HG03095 (cell line): ENCODE measurements around the gene KISS1.
"Not testable (repeated sequence)": the region's sequence is repeated elsewhere in the genome, so short reads cannot be mapped to it uniquely, and the experiment has no call there.

ENCODE experiments used
- ATAC-seq: cut with Tn5 transposase; IDR thresholded peaks from one replicate; pipeline ENCODE4 v1.9.1; 2021; ENCODE audit warnings: moderate library complexity; ENCODE audit not compliant: unreplicated experiment

The KISS1 gene

GRCh38 chr1:204196068-204196795, at the start of gene KISS1:
KISS1 (minus strand) TSS chr1:204196491; CDS start chr1:204192876, 3,615 bp downstream.
- no peak for ATAC-seq

- ATAC-seq: no peak
These were observed 46.6 kb upstream of the KISS1 start for GRCh38 chr1:204242920-204243319.

DNA sequence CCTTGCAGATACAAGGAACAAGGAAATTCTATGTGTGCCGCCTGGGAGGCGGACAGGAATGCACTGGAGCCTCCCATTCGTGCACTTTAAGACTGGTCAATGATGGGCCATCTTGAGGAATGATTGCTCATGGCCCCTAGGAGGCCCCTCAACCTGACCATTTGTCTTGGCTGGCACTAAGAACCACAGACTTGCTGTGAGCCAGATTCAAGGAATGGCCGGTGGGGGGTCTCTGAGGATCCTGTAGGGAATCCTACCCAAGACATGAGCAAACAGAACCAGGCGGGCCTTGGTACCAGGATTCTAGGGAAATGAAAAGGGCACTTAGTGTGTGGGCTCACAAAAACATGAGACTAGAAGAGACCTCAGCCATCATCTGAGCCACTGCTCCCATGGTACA, 45.6 kb upstream of the KISS1 start:
- no peak for ATAC-seq

- no peak for ATAC-seq
These were observed 44.8 kb upstream of the KISS1 start for GRCh38 chr1:204241050-204241449.

DNA sequence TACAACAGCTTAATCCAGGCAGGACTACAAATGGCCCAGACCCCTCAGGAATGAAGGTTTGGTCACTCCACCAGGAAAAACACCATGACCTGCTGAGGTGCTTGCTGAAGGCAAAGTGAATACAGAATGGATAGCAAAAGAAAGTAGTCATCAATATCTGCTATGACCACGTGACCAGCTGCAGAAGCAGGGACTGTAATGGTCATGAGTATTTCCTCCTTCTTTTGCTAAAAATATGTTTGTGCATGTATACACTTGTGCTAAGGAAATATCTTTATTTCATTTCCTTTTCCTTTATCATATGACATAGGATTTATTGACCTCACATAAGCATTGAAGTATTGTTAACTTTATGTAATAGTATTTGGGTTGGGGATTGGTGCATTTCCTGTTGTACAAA, 43.9 kb upstream of the KISS1 start:
- no peak for ATAC-seq

DNA sequence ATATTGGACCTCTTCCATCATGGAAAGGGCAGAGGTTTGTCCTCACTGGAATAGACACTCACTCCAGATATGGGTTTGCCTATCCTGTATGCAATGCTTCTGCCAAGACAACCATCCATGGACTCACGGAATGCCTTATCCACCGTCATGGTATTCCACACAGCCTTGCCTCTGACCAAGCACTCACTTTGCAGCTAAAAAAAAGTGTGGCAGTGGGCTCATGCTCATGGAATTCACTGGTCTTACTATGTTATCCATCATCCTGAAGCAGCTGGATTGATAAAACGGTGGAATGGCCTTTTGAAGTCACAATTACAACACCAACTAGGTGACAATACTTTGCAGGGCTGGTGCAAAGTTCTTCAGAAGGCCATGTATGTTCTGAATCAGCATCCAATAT, 43.1 kb upstream of the KISS1 start:
- ATAC-seq: not testable (repeated sequence)

DNA sequence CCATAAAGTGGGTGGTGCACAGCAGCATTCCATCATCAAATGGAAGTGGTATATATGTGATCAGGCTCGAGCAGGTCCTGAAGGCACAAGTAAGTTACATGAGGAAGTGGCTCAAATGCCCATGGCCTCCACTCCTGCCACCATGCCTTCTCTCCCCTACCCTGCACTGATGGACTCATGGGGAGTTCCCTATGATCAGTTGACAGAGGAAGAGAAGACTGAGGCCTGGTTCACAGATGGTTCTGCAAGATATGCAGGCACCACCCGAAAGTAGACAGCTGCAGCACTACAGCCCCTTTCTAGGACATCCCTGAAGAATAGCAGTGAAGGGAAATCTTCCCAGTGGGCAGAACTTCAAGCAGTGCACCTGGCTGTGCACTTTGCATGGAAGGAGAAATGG, 42.2 kb upstream of the KISS1 start:
- not testable (repeated sequence) for ATAC-seq

GRCh38 chr1:204237515-204237914, 41.2 kb upstream of the KISS1 start:
- not testable (repeated sequence) for ATAC-seq

DNA sequence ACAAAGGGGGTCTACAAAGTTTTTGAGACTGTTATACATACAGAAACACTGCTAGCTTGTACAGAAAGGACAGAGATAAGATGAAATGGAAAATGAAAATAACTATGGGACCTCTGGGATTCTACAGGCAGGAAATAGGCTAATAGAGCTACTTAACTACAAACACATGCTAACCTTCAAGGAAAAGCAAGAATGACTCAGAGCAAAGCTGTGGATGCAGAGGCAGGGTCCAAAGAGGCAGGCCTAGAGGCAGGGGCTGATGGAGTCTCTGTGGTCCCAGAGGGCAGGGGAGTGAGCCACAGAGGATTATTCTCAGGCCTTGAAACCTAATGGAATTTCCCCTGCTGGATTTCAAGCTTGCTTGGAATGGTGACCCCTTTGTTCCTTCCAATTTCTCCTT, 36.2 kb upstream of the KISS1 start:
- no peak for ATAC-seq

DNA sequence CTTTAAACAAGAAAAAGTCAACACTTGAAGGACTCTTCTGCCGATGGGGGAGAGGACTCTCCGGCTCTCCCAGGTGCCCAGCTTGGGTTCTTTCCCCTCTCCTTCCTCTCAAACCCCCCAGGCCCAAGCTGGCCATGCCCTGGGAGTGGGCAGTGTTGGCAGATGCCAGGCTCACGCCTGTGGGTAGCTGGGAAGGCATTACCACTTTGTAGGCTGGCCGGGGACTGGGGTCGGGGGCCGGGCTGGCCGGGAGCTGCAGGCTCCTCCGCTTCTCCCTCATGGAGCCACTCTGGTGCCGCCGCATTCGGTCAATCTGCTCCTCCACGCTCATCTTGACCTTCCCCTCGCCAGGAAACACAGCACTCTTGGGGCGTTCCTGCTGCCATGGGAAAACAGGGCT, 33.9 kb upstream of the KISS1 start:
- no peak for ATAC-seq

- ATAC-seq: no peak
These were observed 32.6 kb upstream of the KISS1 start for GRCh38 chr1:204228896-204229295.

GRCh38 chr1:204227996-204228785, 31.9 kb upstream of the KISS1 start:
- ATAC-seq: no peak

DNA sequence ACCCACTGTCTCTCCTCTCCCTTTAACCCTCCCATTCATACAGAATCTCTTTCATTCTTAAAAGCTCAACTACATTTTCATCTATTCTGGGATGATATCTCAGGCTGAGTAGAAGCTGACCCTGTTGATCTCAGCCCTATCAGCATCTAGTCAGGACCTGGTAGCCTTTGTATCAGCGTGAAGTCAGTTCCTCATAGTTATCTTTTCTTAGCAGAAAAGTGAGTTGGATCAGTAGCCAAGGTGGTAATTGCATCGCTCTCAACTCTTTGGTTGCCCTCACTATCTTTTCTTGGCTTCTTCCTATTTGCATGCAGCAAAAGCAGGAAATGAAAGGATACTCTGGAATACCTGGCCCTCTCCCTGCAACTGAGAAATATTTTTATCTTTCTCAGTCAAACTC, 31.1 kb upstream of the KISS1 start:
- no peak for ATAC-seq

DNA sequence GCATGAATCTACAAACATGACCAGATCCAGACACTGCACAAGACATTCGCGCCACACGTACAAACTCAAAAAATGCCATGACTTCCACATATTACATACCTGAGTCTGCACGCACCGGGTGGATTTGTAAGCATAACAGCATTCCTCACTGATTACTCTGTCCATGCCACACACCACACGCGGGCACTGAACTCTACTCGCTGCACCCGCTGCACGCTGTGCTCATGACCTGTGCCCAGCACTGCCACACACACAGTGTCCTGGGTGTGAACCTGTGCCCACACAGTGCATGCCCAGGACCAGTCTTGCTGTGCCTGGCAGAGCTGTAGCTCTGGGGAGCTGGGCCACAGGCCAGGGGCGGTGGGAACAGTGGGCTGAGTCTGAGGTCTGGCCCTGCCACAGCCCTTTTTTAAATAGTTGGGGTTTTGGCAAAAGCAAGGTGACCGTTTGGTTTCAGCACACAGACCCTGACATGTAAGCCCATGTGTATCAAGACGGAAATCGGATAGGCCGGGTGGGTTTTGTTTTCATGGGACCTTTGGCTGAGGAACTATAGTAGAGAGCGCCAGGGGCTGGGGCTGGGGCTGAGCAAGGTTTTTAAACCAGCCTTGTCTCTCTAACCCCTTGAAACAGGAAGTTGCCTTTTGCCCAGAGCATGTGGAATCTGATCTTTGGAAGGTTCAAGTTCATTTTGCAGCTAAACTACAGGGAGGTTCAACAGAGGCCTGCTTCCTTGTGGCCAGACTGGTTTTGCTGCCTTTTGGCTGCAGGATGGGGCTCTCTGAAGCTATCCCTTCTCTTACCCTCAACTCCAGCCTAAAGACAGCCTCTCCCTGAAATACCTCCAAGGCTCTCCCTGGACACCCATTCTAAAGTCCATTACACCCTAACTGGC, 29.8 kb upstream of the KISS1 start:
- ATAC-seq: no peak

DNA sequence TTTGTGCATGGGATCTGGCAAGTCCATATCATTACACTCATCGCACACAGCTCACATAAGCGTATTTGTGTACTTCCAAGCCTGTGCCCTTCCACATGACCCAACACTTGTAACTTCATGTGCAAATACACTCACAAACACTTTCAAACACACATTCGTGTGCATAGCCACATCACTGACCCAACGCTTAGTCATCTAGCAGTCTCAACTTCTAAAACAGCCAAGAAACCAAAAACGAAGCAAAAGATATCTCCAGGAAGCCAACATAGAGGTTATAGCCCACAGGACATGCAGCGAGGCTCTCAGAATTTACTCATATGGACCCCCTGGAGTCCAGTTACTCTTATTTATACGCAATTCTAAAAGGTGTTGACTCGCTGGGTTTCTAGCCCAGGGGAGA, 28.4 kb upstream of the KISS1 start:
- ATAC-seq: no peak

DNA sequence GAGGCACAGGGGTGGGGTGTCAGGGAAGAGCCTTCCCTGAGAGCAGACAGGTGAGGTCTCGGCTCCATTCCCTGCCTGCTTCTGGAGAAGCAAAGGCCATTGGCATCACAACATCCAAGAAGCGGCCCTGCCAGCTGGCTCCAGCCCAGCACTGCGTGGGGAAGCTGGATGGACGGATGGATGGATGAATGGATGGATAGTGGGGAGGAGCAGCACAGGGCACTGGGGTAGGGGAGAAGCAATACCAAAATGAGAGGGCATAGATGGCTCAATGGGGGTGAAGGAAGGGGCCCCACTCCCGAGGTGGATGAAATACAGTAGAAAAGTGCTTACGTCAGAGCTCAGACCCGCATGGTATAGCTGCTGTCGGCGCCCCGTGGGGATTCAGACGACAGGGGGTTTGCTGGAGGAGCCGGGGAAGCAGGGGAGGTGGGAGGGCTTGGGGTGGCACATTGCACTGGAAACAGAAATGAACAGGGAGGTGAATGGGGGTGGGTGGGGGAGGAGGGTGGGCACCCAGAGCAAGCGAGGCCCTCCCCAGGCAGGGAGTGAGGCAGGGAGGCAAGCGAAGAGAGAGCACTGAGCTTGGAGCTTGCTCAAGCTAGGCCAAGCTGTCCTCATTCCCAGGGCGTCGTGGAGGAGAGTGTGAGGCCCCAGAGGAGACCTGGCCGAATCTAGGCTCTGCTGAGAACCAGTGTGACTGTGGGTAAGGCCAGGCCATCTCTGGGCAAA, 27.0 kb upstream of the KISS1 start:
- ATAC-seq: no peak

- ATAC-seq: no peak
These were observed 26.4 kb upstream of the KISS1 start for GRCh38 chr1:204222764-204223055.

DNA sequence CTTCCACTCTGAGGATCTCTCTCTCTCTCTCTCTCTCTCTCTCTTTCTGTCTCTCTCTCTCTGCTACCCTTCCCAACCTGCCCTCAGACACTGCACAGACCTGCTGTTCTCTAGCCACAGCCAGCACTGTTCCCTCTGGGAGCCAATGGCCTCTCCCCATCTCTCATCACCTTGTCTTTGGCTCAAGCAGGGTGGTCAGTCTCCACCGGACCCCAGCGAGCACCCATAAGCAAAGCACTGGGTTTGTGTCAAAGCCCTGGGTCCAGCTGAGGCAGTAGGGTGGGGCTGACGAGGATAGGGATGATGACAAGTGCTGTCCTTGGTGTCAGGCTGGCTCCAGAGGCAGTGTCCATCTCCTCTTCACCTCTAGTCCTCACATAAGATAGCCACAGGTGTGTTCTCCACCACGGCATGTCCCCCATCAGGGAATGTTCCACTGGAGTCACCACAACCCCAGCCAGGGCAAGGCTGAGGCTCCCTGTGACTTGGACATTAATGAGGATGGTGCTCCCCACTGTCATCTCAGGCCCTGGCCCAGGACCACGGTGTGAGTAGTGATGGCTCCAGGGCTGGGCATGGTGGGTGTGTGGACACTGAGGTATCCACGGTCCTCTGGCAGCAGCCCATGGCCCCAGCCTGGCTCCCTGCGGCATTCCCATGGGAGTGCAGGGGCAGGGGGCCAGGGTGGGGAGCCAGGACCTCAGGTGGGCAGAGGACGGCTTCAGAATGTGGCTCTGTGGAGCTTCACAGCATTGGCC, 25.9 kb upstream of the KISS1 start:
- no peak for ATAC-seq

DNA sequence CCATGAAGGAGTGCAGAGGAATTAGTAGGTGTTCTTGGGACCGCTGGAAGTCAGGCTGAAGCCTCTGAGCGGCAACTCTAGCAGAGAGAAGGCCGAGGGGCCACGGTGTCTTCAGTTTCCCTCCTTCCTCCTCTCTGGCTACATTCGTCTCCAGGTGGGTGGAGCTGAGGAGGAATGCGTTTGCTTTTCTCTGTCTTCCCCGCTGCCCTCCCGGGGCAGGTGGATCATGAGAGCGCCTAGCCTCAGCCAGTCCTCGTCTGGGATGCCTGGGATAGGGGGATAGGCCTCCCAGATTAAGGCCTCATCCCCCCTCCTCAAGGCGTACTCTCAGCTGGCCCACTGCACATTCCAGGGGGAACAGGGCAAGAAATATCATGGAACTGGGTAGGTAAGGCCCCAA, 25.0 kb upstream of the KISS1 start:
- ATAC-seq: no peak

DNA sequence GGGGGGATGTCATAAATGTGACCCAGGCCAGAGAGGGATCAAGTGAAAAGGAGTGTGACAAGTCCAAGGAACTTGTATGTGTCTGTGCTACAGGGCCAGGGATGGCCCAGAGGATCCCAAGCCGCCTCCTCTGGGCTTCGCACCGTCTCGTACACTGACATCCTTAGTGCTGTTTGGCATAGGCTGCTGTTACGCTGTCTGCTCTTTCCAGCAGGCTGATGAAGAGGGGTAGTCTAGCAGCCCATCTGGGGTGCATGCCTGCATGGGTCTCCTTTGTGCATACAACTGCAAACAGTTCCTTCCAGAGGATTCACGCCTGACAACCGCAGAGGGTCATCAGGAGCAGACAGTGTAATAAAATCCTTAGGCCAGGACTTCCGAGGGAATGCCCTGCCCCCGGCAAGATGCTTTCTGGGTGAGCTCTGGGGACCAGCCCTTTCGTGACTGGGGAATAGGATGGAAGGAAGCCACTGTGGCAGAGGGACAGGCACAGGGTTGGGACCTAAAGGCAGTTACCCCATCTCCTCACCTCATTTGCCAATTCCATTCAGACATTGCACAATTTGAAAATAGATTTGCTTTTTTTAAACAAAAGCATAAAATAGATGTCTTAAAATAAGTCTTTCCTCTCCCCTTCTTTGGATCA, 23.8 kb upstream of the KISS1 start:
- no peak for ATAC-seq
